ENCODE data around the gene ADAMTS14.

Gene ADAMTS14

GRCh38 chr10:70668454-70668970 lies 3.8 kb upstream of the ADAMTS14 start:
- Histone ChIP-seq H3K27me3 (peaks cover 18% of the 10 kb centered on the region), H3K4me1 (peaks cover 60% of the 10 kb centered on the region), H3K9me3 (peaks cover 14% of the 10 kb centered on the region), H3K4me2 (no peak overlapping the region), H4K20me1 (peaks cover 23% of the 10 kb centered on the region), H3K4me3 (no peak overlapping the region), H3K27ac (no peak overlapping the region), H3K9ac (no peak overlapping the region), H3K36me3 (no peaks in the 10 kb centered on the region)
- TF ChIP-seq Cebpa-rat (IDR thresholded peaks at IDR 0.05) = no peak

GRCh38 chr10:70669015-70669414 lies 3.3 kb upstream of the ADAMTS14 start:
- H3K27me3 ChIP-seq = peaks cover 23% of the 10 kb centered on the region
- no peak overlapping the region for H3K9ac ChIP-seq
- TF ChIP-seq Cebpa-rat (IDR thresholded peaks at IDR 0.05) = no peak
- H4K20me1 ChIP-seq = peaks cover 28% of the 10 kb centered on the region
- peaks cover 14% of the 10 kb centered on the region for H3K9me3 ChIP-seq
- H3K36me3 ChIP-seq = no peaks in the 10 kb centered on the region
- no peak overlapping the region for H3K27ac ChIP-seq
- no peak overlapping the region for H3K4me3 ChIP-seq
- no peak overlapping the region for H3K4me2 ChIP-seq
- peaks cover 55% of the 10 kb centered on the region for H3K4me1 ChIP-seq

DNA sequence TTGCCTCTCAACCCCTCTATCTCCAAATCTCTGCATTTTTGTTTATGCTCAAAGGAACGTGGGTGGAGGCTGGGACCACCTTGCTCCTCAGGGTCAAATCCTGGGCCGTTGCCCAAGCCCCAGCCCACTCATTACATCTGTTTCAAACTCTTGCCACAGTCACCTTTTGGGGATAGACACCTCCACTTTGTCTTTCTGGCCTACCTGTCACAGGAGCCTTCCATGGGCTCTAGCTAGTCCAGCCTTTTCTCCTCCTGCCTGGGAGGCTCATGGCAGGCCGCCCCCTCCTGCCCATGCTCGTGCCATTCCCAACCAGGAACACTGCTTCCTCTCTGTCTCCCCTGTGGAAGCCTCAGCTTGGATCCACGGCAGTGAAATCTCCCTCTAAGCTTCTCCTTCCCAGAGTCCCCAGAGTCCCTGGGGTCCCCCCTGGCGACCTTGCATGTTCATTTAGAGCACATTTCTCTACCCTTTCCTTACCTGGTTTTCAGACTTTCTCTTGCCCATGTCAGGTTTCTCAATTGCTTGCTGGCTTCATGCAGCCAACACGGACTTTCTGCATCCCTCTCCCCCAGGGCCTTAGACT lies 2.5 kb upstream of the ADAMTS14 start:
- H3K4me3 ChIP-seq = no peak overlapping the region
- H3K4me1 ChIP-seq = peaks cover 47% of the 10 kb centered on the region
- H3K4me2 ChIP-seq = no peak overlapping the region
- H4K20me1 ChIP-seq = peaks cover 26% of the 10 kb centered on the region
- peaks cover 14% of the 10 kb centered on the region for H3K9me3 ChIP-seq
- H3K27ac ChIP-seq = no peak overlapping the region
- no peak for TF ChIP-seq Cebpa-rat (IDR thresholded peaks at IDR 0.05)
- peaks cover 31% of the 10 kb centered on the region for H3K27me3 ChIP-seq
- H3K36me3 ChIP-seq = no peaks in the 10 kb centered on the region
- H3K9ac ChIP-seq = no peak overlapping the region

- Histone ChIP-seq H4K20me1 (peaks cover 18% of the 10 kb centered on the region), H3K27me3 (peaks cover 33% of the 10 kb centered on the region), H3K4me2 (peak overlapping the region; percentile 95), H3K9me3 (peaks cover 14% of the 10 kb centered on the region), H3K4me1 (peaks cover 35% of the 10 kb centered on the region), H3K9ac (peak overlapping the region; percentile 59; the same call in 1 of the 2 replicates), H3K4me3 (peak overlapping the region; percentile 62), H3K36me3 (no peaks in the 10 kb centered on the region), H3K27ac (no peak overlapping the region)
- TF ChIP-seq Cebpa-rat (IDR thresholded peaks at IDR 0.05) = no peak
These were observed 614 bp upstream of the ADAMTS14 start for GRCh38 chr10:70671619-70672164.

- Histone ChIP-seq H3K4me1 (peaks cover 26% of the 10 kb centered on the region), H3K27me3 (peaks cover 33% of the 10 kb centered on the region), H3K27ac (no peak overlapping the region), H3K4me3 (peak overlapping the region; percentile 62; the same call in 1 of the 2 replicates), H3K36me3 (no peaks in the 10 kb centered on the region), H3K9ac (no peak overlapping the region), H3K9me3 (peaks cover 11% of the 10 kb centered on the region), H4K20me1 (peaks cover 18% of the 10 kb centered on the region), H3K4me2 (peak overlapping the region; percentile 95)
- no peak for TF ChIP-seq Cebpa-rat (IDR thresholded peaks at IDR 0.05)
These were observed 980 bp downstream of the ADAMTS14 start for GRCh38 chr10:70673043-70673928.

- Histone ChIP-seq H3K4me3 (no peak overlapping the region), H3K9ac (no peak overlapping the region), H3K4me2 (no peak overlapping the region)
These were observed 1.7 kb downstream of the ADAMTS14 start for GRCh38 chr10:70673929-70674559.

DNA sequence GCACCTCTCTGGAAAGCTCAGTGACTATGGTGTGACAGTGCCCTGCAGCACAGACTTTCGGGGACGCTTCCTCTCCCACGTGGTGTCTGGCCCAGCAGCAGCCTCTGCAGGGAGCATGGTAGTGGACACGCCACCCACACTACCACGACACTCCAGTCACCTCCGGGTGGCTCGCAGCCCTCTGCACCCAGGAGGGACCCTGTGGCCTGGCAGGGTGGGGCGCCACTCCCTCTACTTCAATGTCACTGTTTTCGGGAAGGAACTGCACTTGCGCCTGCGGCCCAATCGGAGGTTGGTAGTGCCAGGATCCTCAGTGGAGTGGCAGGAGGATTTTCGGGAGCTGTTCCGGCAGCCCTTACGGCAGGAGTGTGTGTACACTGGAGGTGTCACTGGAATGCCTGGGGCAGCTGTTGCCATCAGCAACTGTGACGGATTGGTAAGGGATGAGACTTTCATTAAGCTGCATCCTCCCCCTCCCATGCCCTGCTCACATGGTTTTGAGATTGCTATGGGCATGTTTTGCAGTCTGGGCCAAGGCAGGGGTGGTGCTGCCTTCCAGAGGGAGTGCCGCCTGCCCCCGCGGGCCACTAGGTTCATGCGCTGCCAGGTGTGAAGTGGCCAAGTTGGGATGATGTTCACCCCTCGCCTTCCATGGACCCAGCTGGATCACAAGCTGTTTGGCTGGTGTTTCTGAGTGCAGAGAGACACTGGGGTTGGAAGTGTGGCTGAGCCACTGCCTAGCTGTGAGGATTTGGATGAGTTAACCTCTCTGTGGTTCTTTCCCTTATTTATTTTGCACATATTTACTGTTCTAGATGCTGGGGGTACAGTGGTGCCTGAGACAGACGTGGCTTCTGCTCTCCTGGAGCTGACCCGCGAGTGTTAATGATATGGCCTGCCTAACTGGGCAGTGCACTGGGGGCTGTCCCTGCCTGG lies 2.5 kb downstream of the ADAMTS14 start:
- no peaks in the 10 kb centered on the region for H3K36me3 ChIP-seq
- no peak for TF ChIP-seq Cebpa-rat (IDR thresholded peaks at IDR 0.05)

More at GRCh38 chr10:70673929-70674559, 1.7 kb downstream of the ADAMTS14 start:
- peaks cover 18% of the 10 kb centered on the region for H4K20me1 ChIP-seq
- TF ChIP-seq Cebpa-rat (IDR thresholded peaks at IDR 0.05) = no peak
- H3K27ac ChIP-seq = no peak overlapping the region
- peaks cover 27% of the 10 kb centered on the region for H3K4me1 ChIP-seq
- H3K36me3 ChIP-seq = no peaks in the 10 kb centered on the region
- H3K27me3 ChIP-seq = peaks cover 33% of the 10 kb centered on the region
- H3K9me3 ChIP-seq = peaks cover 3% of the 10 kb centered on the region; the same call in 1 of the 2 replicates

GRCh38 chr10:70675496-70676161 lies 3.3 kb downstream of the ADAMTS14 start:
- Histone ChIP-seq H3K4me1 (peaks cover 30% of the 10 kb centered on the region), H3K4me3 (no peak overlapping the region), H3K27ac (no peak overlapping the region), H3K4me2 (no peak overlapping the region), H3K9me3 (no peaks in the 10 kb centered on the region), H4K20me1 (peaks cover 18% of the 10 kb centered on the region), H3K36me3 (no peaks in the 10 kb centered on the region), H3K27me3 (peaks cover 33% of the 10 kb centered on the region), H3K9ac (no peak overlapping the region)
- TF ChIP-seq Cebpa-rat (IDR thresholded peaks at IDR 0.05) = no peak

More for the DNA sequence above, 2.5 kb downstream of the ADAMTS14 start:
- Histone ChIP-seq H3K4me2 (no peak overlapping the region), H3K9ac (no peak overlapping the region), H3K4me3 (no peak overlapping the region), H4K20me1 (peaks cover 18% of the 10 kb centered on the region), H3K4me1 (peaks cover 34% of the 10 kb centered on the region), H3K27ac (no peak overlapping the region), H3K27me3 (peaks cover 33% of the 10 kb centered on the region), H3K9me3 (no peaks in the 10 kb centered on the region)
